ENCODE results near the gene RASA1. TPM values are rescaled to one million over a fixed set of nuclear protein-coding genes. Genes with fewer than 3 reads are reported as not detected.
"Not testable (repeated sequence)": the region's sequence is repeated elsewhere in the genome, so short reads cannot be mapped to it uniquely, and the experiment has no call there.

RASA1 gene
- total RNA-seq, 4 donors from 2014 or later = 23.8 to 27.2 (median 26.0) TPM

GRCh38 chr5:87268126-87268969, 665 bp downstream of the RASA1 start:
- Histone ChIP-seq H3K27ac (peak overlapping the region; percentile 69 to 94 (median 92)), H3K9me3 (no peaks in the 10 kb centered on the region), H3K27me3 (no peaks in the 10 kb centered on the region), H3K4me3 (peak overlapping the region; percentile 78 to 95), H3K36me3 (no peaks in the 10 kb centered on the region), H3K4me1 (peaks cover 0 to 44% (median 0%) of the 10 kb centered on the region in 3 donors)
- peak; percentile 72 for ATAC-seq
- TF ChIP-seq, protein P1, sequence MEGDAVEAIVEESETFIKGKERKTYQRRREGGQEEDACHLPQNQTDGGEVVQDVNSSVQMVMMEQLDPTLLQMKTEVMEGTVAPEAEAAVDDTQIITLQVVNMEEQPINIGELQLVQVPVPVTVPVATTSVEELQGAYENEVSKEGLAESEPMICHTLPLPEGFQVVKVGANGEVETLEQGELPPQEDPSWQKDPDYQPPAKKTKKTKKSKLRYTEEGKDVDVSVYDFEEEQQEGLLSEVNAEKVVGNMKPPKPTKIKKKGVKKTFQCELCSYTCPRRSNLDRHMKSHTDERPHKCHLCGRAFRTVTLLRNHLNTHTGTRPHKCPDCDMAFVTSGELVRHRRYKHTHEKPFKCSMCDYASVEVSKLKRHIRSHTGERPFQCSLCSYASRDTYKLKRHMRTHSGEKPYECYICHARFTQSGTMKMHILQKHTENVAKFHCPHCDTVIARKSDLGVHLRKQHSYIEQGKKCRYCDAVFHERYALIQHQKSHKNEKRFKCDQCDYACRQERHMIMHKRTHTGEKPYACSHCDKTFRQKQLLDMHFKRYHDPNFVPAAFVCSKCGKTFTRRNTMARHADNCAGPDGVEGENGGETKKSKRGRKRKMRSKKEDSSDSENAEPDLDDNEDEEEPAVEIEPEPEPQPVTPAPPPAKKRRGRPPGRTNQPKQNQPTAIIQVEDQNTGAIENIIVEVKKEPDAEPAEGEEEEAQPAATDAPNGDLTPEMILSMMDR (IDR thresholded peaks at IDR 0.05) = peak in 1 of 4 experiments; percentile 5
- peak in 1 of 2 donors; percentile 4 for TF ChIP-seq POLR2A (IDR thresholded peaks at IDR 0.05)
- no peak for TF ChIP-seq EP300 (IDR thresholded peaks at IDR 0.05)
- TF ChIP-seq POLR2AphosphoS5 (IDR thresholded peaks at IDR 0.05) = peak; percentile 39
- 0% methylated on average over 1 to 3 of the region's 49 CpGs for WGBS, 2 donors (ENCODE audit: low coverage in 1 of 2)

GRCh38 chr5:87268970-87269377, 1.3 kb downstream of the RASA1 start:
- Histone ChIP-seq H3K9me3 (no peaks in the 10 kb centered on the region), H3K4me1 (peaks cover 0 to 44% (median 0%) of the 10 kb centered on the region in 3 donors), H3K4me3 (peak overlapping the region; percentile 78 to 95), H3K27me3 (no peaks in the 10 kb centered on the region), H3K36me3 (peaks cover 0 to 3% of the 10 kb centered on the region in 2 donors), H3K27ac (peak overlapping the region; percentile 69 to 94 (median 92))
- no peak for ATAC-seq
- no peak for TF ChIP-seq POLR2A (IDR thresholded peaks at IDR 0.05)
- no peak for TF ChIP-seq EP300 (IDR thresholded peaks at IDR 0.05)
- TF ChIP-seq POLR2AphosphoS5 (IDR thresholded peaks at IDR 0.05) = no peak
- TF ChIP-seq, protein P1 (IDR thresholded peaks at IDR 0.05) = no peak
- 0 to 5% methylated on average over 3 to 4 of the region's 4 CpGs for WGBS, 2 donors (ENCODE audit: low coverage in 1 of 2)

DNA sequence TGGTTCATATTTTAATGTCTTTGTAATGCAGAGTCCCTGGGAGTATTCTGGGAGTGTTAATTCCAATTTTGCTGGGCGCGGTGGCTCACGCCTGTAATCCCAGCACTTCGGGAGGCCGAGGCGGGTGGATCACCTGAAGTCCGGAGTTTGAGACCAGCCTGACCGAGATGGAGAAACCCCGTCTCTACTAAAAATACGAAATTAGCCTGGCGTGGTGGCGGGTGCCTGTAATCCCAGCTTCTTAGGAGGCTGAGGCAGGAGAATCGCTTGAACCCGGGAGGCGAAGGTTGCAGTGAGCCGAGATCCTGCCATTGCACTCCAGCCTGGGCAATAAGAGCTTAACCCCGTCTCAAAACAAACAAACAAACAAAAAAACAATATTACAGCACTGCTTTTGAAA, 3.2 kb downstream of the RASA1 start:
- not testable (repeated sequence) for ATAC-seq, H3K4me3 ChIP-seq, H3K36me3 ChIP-seq, H3K27ac ChIP-seq, H3K27me3 ChIP-seq, H3K9me3 ChIP-seq
- H3K4me1 ChIP-seq = peaks cover 0 to 58% (median 0%) of the 10 kb centered on the region in 3 donors
- WGBS, 2 donors (ENCODE audit: low coverage in 1 of 2) = 98% methylated on average over 5 to 8 of the region's 17 CpGs

GRCh38 chr5:87276655-87277054, 9.0 kb downstream of the RASA1 start:
- ATAC-seq = no peak
- H3K27me3 ChIP-seq = no peaks in the 10 kb centered on the region
- no peak overlapping the region for H3K27ac ChIP-seq
- TF ChIP-seq, protein P1 (IDR thresholded peaks at IDR 0.05) = no peak
- TF ChIP-seq POLR2AphosphoS5 (IDR thresholded peaks at IDR 0.05) (no peak), POLR2A (IDR thresholded peaks at IDR 0.05) (no peak), EP300 (IDR thresholded peaks at IDR 0.05) (no peak)
- peaks cover 0 to 29% (median 0%) of the 10 kb centered on the region in 3 donors for H3K4me1 ChIP-seq
- no peaks in the 10 kb centered on the region for H3K9me3 ChIP-seq
- H3K36me3 ChIP-seq = peaks cover 0 to 4% of the 10 kb centered on the region in 2 donors
- WGBS, 2 donors (ENCODE audit: low coverage in 1 of 2) = 73 to 86% methylated on average over 1 of the region's 1 CpG
- no peak overlapping the region for H3K4me3 ChIP-seq

DNA sequence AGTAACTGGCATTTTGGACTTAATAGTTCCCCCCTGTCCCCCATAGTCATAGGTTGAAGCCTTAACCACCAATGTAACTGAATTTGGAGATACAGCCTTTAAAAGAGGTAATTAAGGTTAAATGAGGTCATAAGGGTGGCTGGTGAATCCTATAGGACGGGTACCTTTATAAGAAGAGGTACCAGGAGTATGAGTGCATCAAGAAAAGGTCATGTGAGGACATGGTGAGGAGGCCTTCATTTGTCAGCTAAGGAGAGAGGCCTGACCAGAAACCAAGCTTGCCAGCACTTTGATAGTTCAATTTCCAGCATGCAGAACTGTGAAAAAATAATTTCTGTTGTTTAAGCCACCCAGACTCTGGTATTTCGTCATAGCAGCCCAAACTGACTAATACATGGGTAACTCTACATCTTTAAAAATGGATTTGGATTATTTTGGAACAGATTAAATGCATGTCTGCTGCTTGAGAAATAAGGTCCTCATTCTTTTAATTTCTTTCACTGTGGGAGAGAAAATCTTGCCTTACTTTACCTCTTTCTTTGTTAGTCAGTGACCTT, 9.7 kb downstream of the RASA1 start:
- H3K27ac ChIP-seq = no peak overlapping the region
- peaks cover 0 to 4% of the 10 kb centered on the region in 2 donors for H3K36me3 ChIP-seq
- H3K4me3 ChIP-seq = no peak overlapping the region
- no peaks in the 10 kb centered on the region for H3K9me3 ChIP-seq
- peaks cover 0 to 22% (median 0%) of the 10 kb centered on the region in 3 donors for H3K4me1 ChIP-seq
- no peak for TF ChIP-seq POLR2AphosphoS5 (IDR thresholded peaks at IDR 0.05)
- TF ChIP-seq, protein P1 (IDR thresholded peaks at IDR 0.05) = no peak
- TF ChIP-seq POLR2A (IDR thresholded peaks at IDR 0.05) = no peak
- no peak for TF ChIP-seq EP300 (IDR thresholded peaks at IDR 0.05)
- WGBS, 2 donors (ENCODE audit: low coverage in 1 of 2) = 94% methylated on average over 2 of the region's 2 CpGs
- no peaks in the 10 kb centered on the region for H3K27me3 ChIP-seq
- no peak for ATAC-seq
